H1 (cell line): ENCODE measurements around the gene ZNF639. TPM values are rescaled to one million over a fixed set of nuclear protein-coding genes. Genes with fewer than 3 reads are reported as not detected.

Experiments used
- CTCF ChIA-PET: fragments of 300-600 bp; sonication (Branson Sonifier 250); formaldehyde crosslinking; loops from one replicate; lab custom pipeline; 2021; ENCODE audit not compliant: partially characterized antibody; lab: Charles Lee
- POLR2A ChIA-PET: fragments of 300-600 bp; sonication (Branson Sonifier 250); formaldehyde crosslinking; loops from one replicate; lab custom pipeline; 2021; ENCODE audit warnings: inconsistent platforms; ENCODE audit not compliant: partially characterized antibody; lab: Charles Lee
- DNase-seq, 2 experiments: peaks; one replicate each; pipeline versions ENCODE4 v3.0.0 to v3.0.0-alpha.2; 2010 to 2022; ENCODE audit warnings: low spot score in 2 of 2, low read depth in 1 of 2, mixed read lengths in 1 of 2
- FAIRE-seq: peaks from 2 replicates; lab custom pipeline; 2011; peaks lifted over from hg19 to GRCh38; lab: Jason Lieb, UNC
- H2AFZ ChIP-seq: 2 replicates; pipeline ENCODE4 v1.8.1; 2012; ENCODE audit warnings: low read length, inconsistent platforms
- H2AK5ac ChIP-seq: 2 replicates; pipeline ENCODE4 v1.6.1; 2013; ENCODE audit warnings: low read depth, low read length
- H2BK120ac ChIP-seq: replicated peaks from 2 replicates; pipeline ENCODE3; 2013; ENCODE audit warnings: low read depth, low read length, inconsistent platforms
- H2BK12ac ChIP-seq: 2 replicates; pipeline ENCODE4 v1.6.1; 2013; ENCODE audit warnings: low read depth, low read length
- H2BK15ac ChIP-seq: 2 replicates; pipeline ENCODE4 v1.6.1; 2013; ENCODE audit warnings: low read length
- H2BK20ac ChIP-seq: 2 replicates; pipeline ENCODE4 v1.6.1; 2013; ENCODE audit warnings: low read length
- H2BK5ac ChIP-seq: 2 replicates; pipeline ENCODE4 v1.6.1; 2013; ENCODE audit warnings: low read depth, low read length
- H3K14ac ChIP-seq: 2 replicates; pipeline ENCODE4 v1.6.1; 2013; ENCODE audit warnings: inconsistent platforms; ENCODE audit not compliant: insufficient read length
- H3K18ac ChIP-seq: 2 replicates; pipeline ENCODE4 v1.6.1; 2013; ENCODE audit warnings: low read length; ENCODE audit errors: extremely low read depth
- H3K23ac ChIP-seq: 2 replicates; pipeline ENCODE4 v1.6.1; 2013; ENCODE audit warnings: inconsistent platforms; ENCODE audit not compliant: insufficient read length
- H3K23me2 ChIP-seq: 2 replicates; pipeline ENCODE4 v1.6.1; 2013; ENCODE audit warnings: low read depth, low read length
- H3K27ac ChIP-seq: 2 replicates; pipeline ENCODE4 v1.6.1; 2011; ENCODE audit warnings: low read depth, low read length, inconsistent platforms
- H3K27me3 ChIP-seq, 4 experiments: replicated peaks in 1 of 4; 1 replicate in 1 of 4; 2 replicates in 3 of 4; pipeline versions ENCODE4 v1.6.1 to v1.8.1; 2011 to 2013; ENCODE audit warnings: low read length in 3 of 4, mild to moderate bottlenecking in 3 of 4, inconsistent platforms in 2 of 4, mixed read lengths in 2 of 4, moderate library complexity in 1 of 4; ENCODE audit not compliant: control insufficient read depth in 3 of 4, insufficient read depth in 3 of 4; ENCODE audit errors: extremely low read depth in 1 of 4
- H3K36me3 ChIP-seq, 4 experiments: 2 replicates each; pipeline versions ENCODE4 v1.6.1 to v1.8.1; 2011 to 2013; ENCODE audit warnings: mild to moderate bottlenecking in 4 of 4, low read length in 3 of 4, moderate library complexity in 2 of 4, control low read depth in 1 of 4, inconsistent platforms in 1 of 4; ENCODE audit not compliant: insufficient read depth in 4 of 4, control insufficient read depth in 2 of 4
- H3K4ac ChIP-seq: replicated peaks from 2 replicates; pipeline ENCODE3; 2013; ENCODE audit warnings: low read length, low read depth, mixed read lengths, inconsistent platforms; ENCODE audit not compliant: insufficient read length
- H3K4me1 ChIP-seq, 4 experiments: replicated peaks in 1 of 4; 1 replicate in 1 of 4; 2 replicates in 3 of 4; pipeline versions ENCODE4 v1.6.1 to v1.8.1; 2011 to 2013; ENCODE audit warnings: low read length in 3 of 4, inconsistent platforms in 2 of 4, mixed read lengths in 1 of 4; ENCODE audit not compliant: insufficient read depth in 4 of 4, control insufficient read depth in 3 of 4
- H3K4me2 ChIP-seq, 2 experiments: 2 replicates each; pipeline versions ENCODE4 v1.6.1 to v1.8.1; 2011 to 2013; ENCODE audit warnings: low read depth in 2 of 2, low read length in 2 of 2, control low read depth in 1 of 2, inconsistent platforms in 1 of 2, mild to moderate bottlenecking in 1 of 2; ENCODE audit not compliant: insufficient read depth in 1 of 2
- H3K4me3 ChIP-seq, 4 experiments: fragments of 200-600, 300-600 bp in 1 of 4; sonication (generic), shearing (Covaris generic), sonication (Bioruptor Twin) in 1 of 4; 2 replicates each; pipeline versions ENCODE4 v1.5.1 to v1.8.1; 2011 to 2016; ENCODE audit warnings: low read length in 4 of 4, low read depth in 3 of 4, control low read depth in 2 of 4, inconsistent platforms in 2 of 4, mild to moderate bottlenecking in 2 of 4, mixed read lengths in 1 of 4, moderate library complexity in 1 of 4; ENCODE audit not compliant: insufficient read depth in 2 of 4; ENCODE audit errors: extremely low read depth in 1 of 4
- H3K56ac ChIP-seq: replicated peaks from 2 replicates; pipeline ENCODE3; 2013; ENCODE audit warnings: low read depth, mild to moderate bottlenecking, mixed read lengths, low read length, inconsistent platforms; ENCODE audit not compliant: insufficient read length
- H3K79me1 ChIP-seq: 2 replicates; pipeline ENCODE4 v1.6.1; 2013; ENCODE audit warnings: low read depth, low read length, control low read depth
- H3K79me2 ChIP-seq, 2 experiments: 2 replicates each; pipeline versions ENCODE4 v1.6.1 to v1.8.1; 2012 to 2013; ENCODE audit warnings: low read length in 2 of 2, mild to moderate bottlenecking in 2 of 2, inconsistent platforms in 1 of 2; ENCODE audit not compliant: insufficient read depth in 2 of 2, control insufficient read depth in 1 of 2
- H3K9ac ChIP-seq, 4 experiments: replicated peaks in 1 of 4; 1 replicate in 1 of 4; 2 replicates in 3 of 4; pipeline versions ENCODE4 v1.6.1 to v1.8.1; 2011 to 2013; ENCODE audit warnings: low read depth in 3 of 4, low read length in 3 of 4, control low read depth in 2 of 4, mild to moderate bottlenecking in 2 of 4, moderate library complexity in 2 of 4, inconsistent platforms in 1 of 4; ENCODE audit errors: extremely low read depth in 1 of 4
- H3K9me3 ChIP-seq, 2 experiments: 2 replicates each; pipeline versions ENCODE4 v1.6.1 to v1.8.1; 2012 to 2013; ENCODE audit warnings: mild to moderate bottlenecking in 2 of 2, moderate library complexity in 2 of 2, control low read depth in 1 of 2, inconsistent platforms in 1 of 2, low read depth in 1 of 2, low read length in 1 of 2, mixed read lengths in 1 of 2; ENCODE audit not compliant: insufficient read depth in 2 of 2
- H4K20me1 ChIP-seq, 2 experiments: replicated peaks in 1 of 2; 2 replicates each; pipeline versions ENCODE3 to v1.8.1; 2011 to 2013; ENCODE audit warnings: inconsistent platforms in 2 of 2, low read length in 2 of 2, mild to moderate bottlenecking in 1 of 2; ENCODE audit not compliant: insufficient read depth in 2 of 2, control insufficient read depth in 1 of 2
- H4K5ac ChIP-seq: 2 replicates; pipeline ENCODE4 v1.6.1; 2013; ENCODE audit warnings: low read length, low read depth, mixed read lengths, inconsistent platforms; ENCODE audit not compliant: insufficient read length
- H4K8ac ChIP-seq: 2 replicates; pipeline ENCODE4 v1.8.0; 2013; ENCODE audit warnings: mild to moderate bottlenecking, moderate library complexity, low read length, inconsistent platforms; ENCODE audit not compliant: insufficient read depth; ENCODE audit errors: extremely low read depth
- H4K91ac ChIP-seq: replicated peaks from 2 replicates; pipeline ENCODE3; 2013; ENCODE audit warnings: low read length, mixed read lengths, inconsistent platforms; ENCODE audit not compliant: insufficient read length
- CREB1 ChIP-seq: IDR thresholded peaks from 2 replicates; pipeline ENCODE4 v1.6.1; 2012; ENCODE audit warnings: inconsistent platforms
- EZH2 ChIP-seq: fragments of 200-600 bp; sonication (generic); IDR thresholded peaks from 2 replicates; pipeline ENCODE4 v1.7.1; 2012; ENCODE audit warnings: low read depth, mild to moderate bottlenecking, moderate library complexity, low read length, inconsistent platforms; ENCODE audit not compliant: severe bottlenecking
- HDAC2 ChIP-seq, 2 experiments: fragments of 300-600 bp in 1 of 2; sonication (generic) in 1 of 2; IDR thresholded peaks; 2 replicates each; pipeline ENCODE4 v1.6.1; 2011 to 2012; ENCODE audit warnings: low read depth in 2 of 2, low read length in 2 of 2, mild to moderate bottlenecking in 2 of 2, moderate library complexity in 2 of 2, borderline replicate concordance in 1 of 2, inconsistent platforms in 1 of 2
- HDAC6 ChIP-seq: IDR thresholded peaks from one replicate; pipeline ENCODE4 v1.7.1; 2012; ENCODE audit warnings: low read depth, mild to moderate bottlenecking, inconsistent platforms, low read length, moderate library complexity
- MAFK ChIP-seq: IDR thresholded peaks from 2 replicates; pipeline ENCODE4 v1.6.1; 2012; ENCODE audit warnings: low read depth, mild to moderate bottlenecking, improper control_type of control experiment, low read length
- MAX ChIP-seq: IDR thresholded peaks from 2 replicates; pipeline ENCODE4 v1.6.1; 2012; ENCODE audit warnings: inconsistent platforms
- NANOG ChIP-seq: IDR thresholded peaks from 2 replicates; pipeline ENCODE4 v1.6.1; 2011; ENCODE audit warnings: low read length, low read depth, mild to moderate bottlenecking, inconsistent platforms; ENCODE audit not compliant: insufficient read depth, poor library complexity, severe bottlenecking
- PHF8 ChIP-seq: fragments of 200-600 bp; sonication (generic); conservative IDR thresholded peaks from 2 replicates; pipeline ENCODE4 v1.7.1; 2012; ENCODE audit warnings: low read depth, mild to moderate bottlenecking, inconsistent platforms, low read length, moderate library complexity
- POLR2AphosphoS5 ChIP-seq: IDR thresholded peaks from 2 replicates; pipeline ENCODE4 v1.6.1; 2011; ENCODE audit warnings: low read depth, low read length
- SIN3A ChIP-seq, 2 experiments: IDR thresholded peaks in 1 of 2; conservative IDR thresholded peaks in 1 of 2; 2 replicates each; pipeline ENCODE4 v1.6.1; 2011 to 2012; ENCODE audit warnings: low read length in 2 of 2, improper control_type of control experiment in 1 of 2, low read depth in 1 of 2, mild to moderate bottlenecking in 1 of 2
- SP1 ChIP-seq: IDR thresholded peaks from 2 replicates; pipeline ENCODE4 v1.6.1; 2011; ENCODE audit warnings: low read depth, low read length
- SP2 ChIP-seq: IDR thresholded peaks from 2 replicates; pipeline ENCODE4 v1.6.1; 2012; ENCODE audit warnings: mild to moderate bottlenecking, low read length, inconsistent platforms
- SUZ12 ChIP-seq: fragments of 200-600 bp; sonication (generic); IDR thresholded peaks from 2 replicates; pipeline ENCODE4 v1.6.1; 2012; ENCODE audit warnings: mild to moderate bottlenecking, inconsistent platforms, low read length, moderate library complexity, mixed read lengths
- YY1 ChIP-seq: IDR thresholded peaks from 2 replicates; pipeline ENCODE4 v1.6.1; 2011; ENCODE audit warnings: low read depth, mild to moderate bottlenecking, low read length
- WGBS, 2 experiments: shearing (Covaris generic) in 1 of 2; methylation state at CpG; one replicate each; pipeline versions ENCODE4 v1.1.6 to v1.1.7; 2013 to 2015; ENCODE audit warnings: low lambda C conversion rate in 2 of 2, mixed read lengths in 2 of 2, inconsistent platforms in 1 of 2, low coverage in 1 of 2, missing lambda C conversion rate in 1 of 2; ENCODE audit not compliant: insufficient replicate concordance in 2 of 2, insufficient coverage in 1 of 2, insufficient read length in 1 of 2; ENCODE audit errors: extremely low coverage in 1 of 2, missing lambda C conversion rate in 1 of 2; 5-methylcytosine and 5-hydroxymethylcytosine counted together
- polyA plus RNA-seq, 7 experiments: library from polyadenylated mRNA; depleted of rRNA in 3 of 7; stranded (reverse) in 5 of 7; unstranded in 2 of 7; fragments of >200 nt in 5 of 7; fragments of 200-250 nt in 2 of 7; gene quantifications; 1 replicate in 5 of 7; 2 replicates in 1 of 7; 4 replicates in 1 of 7; pipeline versions ENCODE4 v1.2.1 to v1.2.3, GENCODE V29; 2011 to 2013; ENCODE audit warnings: missing spikeins in 2 of 7, mixed read lengths in 2 of 7
- total RNA-seq: library from RNA; stranded (reverse); fragmentation: NEBNext Ultra II Directional; extraction: Animal tissue kit (Norgen Biotek cat#: 25700); gene quantifications from 2 replicates; pipeline ENCODE4 v1.2.1, GENCODE V29; 2021

Gene ZNF639
- total and polyA plus RNA-seq, 2 of the 8 experiments (the other 6 are each of a cell fraction or from before 2014, with no cell fraction given), result 9.1 to 41.4 TPM

- H3K18ac ChIP-seq, result no peak overlapping the region
- no peak overlapping the region for H4K5ac ChIP-seq
- H3K36me3 ChIP-seq, result peaks cover 10 to 50% (median 34%) of the 10 kb centered on the region in 4 experiments
- H4K20me1 ChIP-seq, result peaks cover 0 to 2% of the 10 kb centered on the region in 2 experiments
- FAIRE-seq (no peak), DNase-seq (no peak)
- no peak overlapping the region for H2BK15ac ChIP-seq
- CTCF ChIA-PET, result no interaction called here
- H3K27me3 ChIP-seq, result no peaks in the 10 kb centered on the region
- H3K27ac ChIP-seq, result no peak overlapping the region
- H3K4me3 ChIP-seq, result no peak overlapping the region
- H2BK120ac ChIP-seq, result no peak overlapping the region
- no peaks in the 10 kb centered on the region for H3K79me2 ChIP-seq
- no peak overlapping the region for H2BK5ac ChIP-seq
- H3K79me1 ChIP-seq, result no peaks in the 10 kb centered on the region
- H3K9ac ChIP-seq, result no peak overlapping the region
- POLR2A ChIA-PET, result no interaction called here
- no peak overlapping the region for H3K4me2 ChIP-seq
- H3K23me2 ChIP-seq, result no peaks in the 10 kb centered on the region
- no peak overlapping the region for H2BK20ac ChIP-seq
- H2BK12ac ChIP-seq, result no peak overlapping the region
- H2AK5ac ChIP-seq, result no peak overlapping the region
- no peaks in the 10 kb centered on the region for H3K4me1 ChIP-seq
- no peak overlapping the region for H3K23ac ChIP-seq
- no peak overlapping the region for H4K8ac ChIP-seq
- no peak overlapping the region for H3K4ac ChIP-seq
- 96% methylated on average over 1 of the region's 1 CpG; no CpG with 5 or more reads in 1 of the 2 experiments for WGBS, 2 experiments
- no peak overlapping the region for H3K14ac ChIP-seq
- H2AFZ ChIP-seq, result no peak overlapping the region
- H4K91ac ChIP-seq, result no peak overlapping the region
- no peak overlapping the region for H3K56ac ChIP-seq
- H3K9me3 ChIP-seq, result no peaks in the 10 kb centered on the region
- TF ChIP-seq MAFK, result no peak
- no peak for TF ChIP-seq EZH2
- no peak for TF ChIP-seq SP1
- TF ChIP-seq SP2, result no peak
- no peak for TF ChIP-seq SIN3A (conservative IDR thresholded peaks at IDR 0.05 in 1 of 2, IDR thresholded peaks at IDR 0.05 in 1 of 2; ENCODE audit: low read depth in 1 of 2, low read length in 2 of 2)
- no peak for TF ChIP-seq MAX
- no peak for TF ChIP-seq POLR2AphosphoS5
- TF ChIP-seq CREB1, result no peak
- TF ChIP-seq YY1, result no peak
- no peak for TF ChIP-seq HDAC6
- no peak for TF ChIP-seq SUZ12
- no peak for TF ChIP-seq NANOG
- TF ChIP-seq PHF8, result no peak
- no peak for TF ChIP-seq HDAC2 (IDR thresholded peaks at IDR 0.05; ENCODE audit: borderline replicate concordance in 1 of 2, low read depth in 2 of 2, low read length in 2 of 2)
Observed at GRCh38 chr3:179336345-179336929, 13.6 kb downstream of the ZNF639 start.
